HepG2 (cell line): ENCODE measurements around the gene OSTF1. TPM values are rescaled to one million over a fixed set of nuclear protein-coding genes. Genes with fewer than 3 reads are reported as not detected.

Experiments
- ATAC-seq: fragments of 200-7000 bp; cut with Tn5 transposase; 3 replicates; pipeline ENCODE4 v1.9.1; 2020; ENCODE audit warnings: mild to moderate bottlenecking, moderate library complexity
- BruUV-seq: library from RNA; stranded (reverse); fragments of 400-500 nt; replicated peaks from 2 replicates; lab custom pipeline; 2021; lab: Mats Ljungman, UMichigan
- CTCF ChIA-PET: fragments of 300-600 bp; formaldehyde crosslinking; extraction: SDS; loops from one replicate; lab custom pipeline; 2021; ENCODE audit warnings: low total read pairs, inconsistent platforms, low intra/inter-chr PET ratio; lab: Yijun Ruan, JAX
- POLR2A ChIA-PET: fragments of 350-600 bp; sonication (Branson Sonifier 250); formaldehyde crosslinking; loops from one replicate; lab custom pipeline; 2020; ENCODE audit warnings: antibody characterized with exemption, inconsistent platforms; lab: Yijun Ruan, JAX
- DNase-seq: peaks from one replicate; pipeline ENCODE4 v3.0.0-alpha.2; 2015; ENCODE audit warnings: low spot score
- FAIRE-seq: peaks from 3 replicates; lab custom pipeline; 2011; peaks lifted over from hg19 to GRCh38; lab: Jason Lieb, UNC
- H2AFZ ChIP-seq: one replicate; pipeline ENCODE4 v1.6.1; 2011; ENCODE audit warnings: low read length, inconsistent platforms
- H3K27ac ChIP-seq: fragments of 300-600 bp; 3 replicates; pipeline ENCODE4 v1.8.0; 2011; ENCODE audit warnings: mixed run types, mild to moderate bottlenecking, mixed read lengths, low read length, inconsistent platforms; ENCODE audit not compliant: insufficient read depth; ENCODE audit errors: extremely low read length
- H3K27me3 ChIP-seq, 2 experiments: fragments of 200-600 bp in 1 of 2; 2 replicates in 1 of 2; 3 replicates in 1 of 2; pipeline versions ENCODE4 v1.6.0 to v1.8.0; 2011; ENCODE audit warnings: low read length in 2 of 2, mild to moderate bottlenecking in 2 of 2, moderate library complexity in 2 of 2, inconsistent platforms in 1 of 2; ENCODE audit not compliant: insufficient read depth in 2 of 2, control insufficient read depth in 1 of 2
- H3K36me3 ChIP-seq, 2 experiments: fragments of 200-600 bp in 1 of 2; replicated peaks in 1 of 2; 2 replicates in 1 of 2; 3 replicates in 1 of 2; pipeline versions ENCODE4 v1.5.1 to v1.8.0; 2011; ENCODE audit warnings: low read length in 2 of 2, inconsistent platforms in 1 of 2; ENCODE audit not compliant: insufficient read depth in 2 of 2, control insufficient read depth in 1 of 2
- H3K4me1 ChIP-seq: 2 replicates; pipeline ENCODE4 v1.5.1; 2012; ENCODE audit warnings: low read length, inconsistent platforms; ENCODE audit not compliant: insufficient read depth
- H3K4me2 ChIP-seq: 2 replicates; pipeline ENCODE4 v1.6.0; 2011; ENCODE audit warnings: low read depth, low read length, inconsistent platforms
- H3K4me3 ChIP-seq, 3 experiments: fragments of 200-600 bp in 1 of 3; sonication (generic), shearing (Covaris generic) in 1 of 3; replicated peaks in 1 of 3; 2 replicates each; pipeline ENCODE4 v1.5.1; 2011 to 2016; ENCODE audit warnings: low read length in 3 of 3, inconsistent platforms in 2 of 3, low read depth in 2 of 3, mild to moderate bottlenecking in 2 of 3, control low read depth in 1 of 3, mixed read lengths in 1 of 3; ENCODE audit not compliant: insufficient read depth in 1 of 3
- H3K79me2 ChIP-seq: one replicate; pipeline ENCODE4 v1.6.1; 2011; ENCODE audit warnings: low read length, inconsistent platforms; ENCODE audit not compliant: insufficient read depth
- H3K9ac ChIP-seq: 2 replicates; pipeline ENCODE4 v1.6.0; 2011; ENCODE audit warnings: mild to moderate bottlenecking, low read depth, low read length, inconsistent platforms; ENCODE audit not compliant: insufficient read depth
- H3K9me3 ChIP-seq: 2 replicates; pipeline ENCODE4 v1.5.1; 2012; ENCODE audit warnings: mild to moderate bottlenecking, low read length
- H4K20me1 ChIP-seq: 2 replicates; pipeline ENCODE4 v1.6.0; 2011; ENCODE audit warnings: inconsistent platforms, mild to moderate bottlenecking, low read length, moderate library complexity; ENCODE audit not compliant: insufficient read depth
- CREB1 ChIP-seq, 2 experiments: fragments of 450-650 bp in 1 of 2; IDR thresholded peaks; 2 replicates each; pipeline ENCODE4 v1.6.1; 2016 to 2017; ENCODE audit warnings: control low read depth in 1 of 2, mild to moderate bottlenecking in 1 of 2, missing compliant biosample characterization in 1 of 2, missing genetic modification characterization in 1 of 2
- KIAA2018 ChIP-seq: sonication (generic); formaldehyde crosslinking; IDR thresholded peaks from 2 replicates; pipeline ENCODE4 v1.5.0; 2020; ENCODE audit warnings: mild to moderate bottlenecking, missing genetic modification reagents, borderline replicate concordance
- LCORL ChIP-seq, 2 experiments: fragments of 450-650 bp in 1 of 2; sonication (generic) in 1 of 2; formaldehyde crosslinking in 1 of 2; IDR thresholded peaks; 2 replicates each; pipeline versions ENCODE4 v1.5.0 to v1.6.1; 2017 to 2020; ENCODE audit warnings: antibody characterized with exemption in 1 of 2, missing genetic modification reagents in 1 of 2
- MEF2D ChIP-seq: sonication (generic); formaldehyde crosslinking; IDR thresholded peaks from 2 replicates; pipeline ENCODE4 v1.5.1; 2020; ENCODE audit warnings: mild to moderate bottlenecking, missing genetic modification reagents
- ZNF883 ChIP-seq: sonication (generic); formaldehyde crosslinking; IDR thresholded peaks from 2 replicates; pipeline ENCODE4 v1.5.1; 2020; ENCODE audit warnings: mild to moderate bottlenecking, missing genetic modification reagents; ENCODE audit errors: not compliant biosample characterization
- WGBS: methylation state at CpG from one replicate; pipeline ENCODE4 v1.1.6; 2017; ENCODE audit warnings: low lambda C conversion rate; 5-methylcytosine and 5-hydroxymethylcytosine counted together
- in situ Hi-C: cut with HindIII; loops from 2 replicates; pipeline ENCODE4 v1.10.0; 2017; ENCODE audit warnings: low pct_unique_long_range_greater_than_20kb; ENCODE audit not compliant: extremely low pct_ligation_motif_present
- intact Hi-C: fragments of 100-400 bp; cut with micrococcal nuclease; formaldehyde crosslinking; loops from one replicate; pipeline ENCODE4 v1.10.0; 2022; ENCODE audit not compliant: unreplicated experiment
- polyA plus RNA-seq, 8 experiments: library from polyadenylated mRNA; depleted of rRNA in 3 of 8; stranded (reverse) in 7 of 8; unstranded in 1 of 8; fragments of >200 nt; fragmentation: Illumina TruSeq in 4 of 8; extraction: Trizol in 4 of 8; gene quantifications; 2 replicates each; pipeline versions ENCODE4 v1.2.1 to v1.2.3, GENCODE V29; 2011 to 2016; ENCODE audit warnings: low read depth in 4 of 8, missing spikeins in 1 of 8, mixed read lengths in 1 of 8; ENCODE audit not compliant: insufficient read depth in 1 of 8
- total RNA-seq, 5 experiments: library from RNA; depleted of rRNA; stranded (reverse); fragments of >200 nt; fragmentation: Illumina TruSeq; extraction: Trizol; gene quantifications; 2 replicates each; pipeline ENCODE4 v1.2.3, GENCODE V29; 2016; ENCODE audit warnings: low read depth in 1 of 5
- TF ChIP-seq, protein P1 (sequence below): IDR thresholded peaks from 2 replicates; pipeline ENCODE4 v1.6.1; 2016; ENCODE audit warnings: low read depth, control low read depth

OSTF1 gene
- total and polyA plus RNA-seq, 2 of the 13 experiments (the other 11 are each of a cell fraction or from before 2014, with no cell fraction given), result 16.8 to 39.0 TPM

DNA sequence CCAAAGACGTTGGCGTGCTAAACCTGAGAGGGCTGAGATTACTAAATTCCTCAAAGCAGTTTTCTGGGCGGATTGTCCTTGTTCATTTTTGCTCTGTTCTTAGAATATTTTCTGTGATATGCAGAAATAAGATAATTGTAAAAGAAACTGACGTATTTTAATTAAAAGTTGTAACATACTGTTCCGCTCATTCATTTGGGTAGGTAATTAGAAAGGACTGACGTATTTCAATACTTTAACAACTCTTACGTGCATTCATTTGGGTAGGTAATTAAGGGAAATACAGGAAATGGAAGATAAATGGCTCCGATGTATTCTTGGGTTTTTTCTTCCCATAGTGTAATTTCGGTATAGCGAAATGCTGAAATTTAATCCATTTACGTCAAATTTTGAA lies 1.1 kb downstream of the OSTF1 start:
- POLR2A ChIA-PET, result interaction anchor here (0.9 kb wide), 1 partner anchor 17 kb away, joined by 3 read pairs; no protein-coding TSS in a partner anchor
- Histone ChIP-seq H3K79me2 (peaks cover 36% of the 10 kb centered on the region), H3K27ac (peak overlapping the region; percentile 94), H3K9ac (peak overlapping the region; percentile 84), H3K36me3 (no peaks in the 10 kb centered on the region), H3K9me3 (no peaks in the 10 kb centered on the region), H4K20me1 (peaks cover 5% of the 10 kb centered on the region; the same call in 1 of the 2 replicates), H3K27me3 (no peaks in the 10 kb centered on the region; a peak in 1 of 5 replicates), H2AFZ (peak overlapping the region; percentile 71), H3K4me1 (peaks cover 78% of the 10 kb centered on the region), H3K4me2 (peak overlapping the region; percentile 91), H3K4me3 (peak overlapping the region; percentile 70 to 95 (median 78))
- CTCF ChIA-PET, result no interaction called here
- intact Hi-C loops, result loop anchor here (2.0 to 5.0 kb wide), 3 partner anchors 61 to 137 kb away; partner anchors contain the start of genes C9orf40 and CARNMT1
- TF ChIP-seq ZNF883 (CRISPR knock-in tag), result no peak
- TF ChIP-seq, protein P1, sequence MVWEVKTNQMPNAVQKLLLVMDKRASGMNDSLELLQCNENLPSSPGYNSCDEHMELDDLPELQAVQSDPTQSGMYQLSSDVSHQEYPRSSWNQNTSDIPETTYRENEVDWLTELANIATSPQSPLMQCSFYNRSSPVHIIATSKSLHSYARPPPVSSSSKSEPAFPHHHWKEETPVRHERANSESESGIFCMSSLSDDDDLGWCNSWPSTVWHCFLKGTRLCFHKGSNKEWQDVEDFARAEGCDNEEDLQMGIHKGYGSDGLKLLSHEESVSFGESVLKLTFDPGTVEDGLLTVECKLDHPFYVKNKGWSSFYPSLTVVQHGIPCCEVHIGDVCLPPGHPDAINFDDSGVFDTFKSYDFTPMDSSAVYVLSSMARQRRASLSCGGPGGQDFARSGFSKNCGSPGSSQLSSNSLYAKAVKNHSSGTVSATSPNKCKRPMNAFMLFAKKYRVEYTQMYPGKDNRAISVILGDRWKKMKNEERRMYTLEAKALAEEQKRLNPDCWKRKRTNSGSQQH (CRISPR knock-in tag), result no peak
- no peak for TF ChIP-seq KIAA2018 (CRISPR knock-in tag)
- no peak for TF ChIP-seq MEF2D (CRISPR knock-in tag)
- peak; percentile 13; the same call in 1 of the 2 replicates for TF ChIP-seq CREB1 (IDR thresholded peaks at IDR 0.05)
- no peak for TF ChIP-seq CREB1 (CRISPR knock-in tag; IDR thresholded peaks at IDR 0.05)
- TF ChIP-seq LCORL (IDR thresholded peaks at IDR 0.05), result no peak
- TF ChIP-seq LCORL (CRISPR knock-in tag; IDR thresholded peaks at IDR 0.05), result no peak
- BruUV-seq, result TSS peak; percentile 50
- in situ Hi-C loops, result loop anchor here (5.0 kb wide), 1 partner anchor 137 kb away; the partner anchor contains the start of gene C9orf40
- 6% methylated on average over 11 of the region's 11 CpGs for WGBS
- no peak for ATAC-seq
- no peak for FAIRE-seq
- no peak for DNase-seq
